Embryonic facial prominence (tissue), 1 donor: ENCODE data around the gene MAP3K5.
"Not testable (repeated sequence)": the region's sequence is repeated elsewhere in the genome, so short reads cannot be mapped to it uniquely, and the experiment has no call there.

Source experiments
- DNase-seq: peaks from one replicate; pipeline ENCODE4 v3.0.0-alpha.2; 2016; ENCODE audit errors: extremely low spot score

The MAP3K5 gene

GRCh38 chr6:136791296-136792094 lies 782 bp downstream of the MAP3K5 start:
- no peak for DNase-seq

- no peak for DNase-seq
Measured at GRCh38 chr6:136790411-136791295, 1.6 kb downstream of the MAP3K5 start.

GRCh38 chr6:136789440-136789839 lies 2.8 kb downstream of the MAP3K5 start:
- not testable (repeated sequence) for DNase-seq

GRCh38 chr6:136788069-136788902 lies 4.0 kb downstream of the MAP3K5 start:
- DNase-seq = no peak

GRCh38 chr6:136787726-136788068 lies 4.6 kb downstream of the MAP3K5 start:
- DNase-seq = no peak

- no peak for DNase-seq
Measured at GRCh38 chr6:136786658-136787057, 5.6 kb downstream of the MAP3K5 start.

- no peak for DNase-seq
Measured at GRCh38 chr6:136784910-136785746, 7.1 kb downstream of the MAP3K5 start.

- no peak for DNase-seq
Measured at GRCh38 chr6:136784271-136784664, 8.0 kb downstream of the MAP3K5 start.

GRCh38 chr6:136783495-136784270 lies 8.6 kb downstream of the MAP3K5 start:
- no peak for DNase-seq

- DNase-seq = no peak
Measured at GRCh38 chr6:136783021-136783420, 9.3 kb downstream of the MAP3K5 start.

GRCh38 chr6:136782021-136782770 lies 10.1 kb downstream of the MAP3K5 start:
- no peak for DNase-seq

GRCh38 chr6:136780972-136781371 lies 11.3 kb downstream of the MAP3K5 start:
- DNase-seq = no peak

- DNase-seq = no peak
Measured at GRCh38 chr6:136779682-136780081, 12.6 kb downstream of the MAP3K5 start.

GRCh38 chr6:136777651-136778050 lies 14.6 kb downstream of the MAP3K5 start:
- no peak for DNase-seq

- DNase-seq = no peak
Measured at GRCh38 chr6:136775548-136775947, 16.7 kb downstream of the MAP3K5 start.

- no peak for DNase-seq
Measured at GRCh38 chr6:136775081-136775480, 17.2 kb downstream of the MAP3K5 start.

GRCh38 chr6:136774228-136775041 lies 17.8 kb downstream of the MAP3K5 start:
- DNase-seq = no peak

- no peak for DNase-seq
Measured at GRCh38 chr6:136773473-136773796, 18.8 kb downstream of the MAP3K5 start.
